Activated T-helper 1 cell treated with anti-CD3 and anti-CD28 coated beads, Interleukin-2, amount 50 U/mL, for 16 hours (primary cell): ENCODE results near the gene CCDC51.

Experiments
- DNase-seq, 2 donors: peaks; one replicate each; pipeline ENCODE4 v3.0.0-alpha.2; 2020; ENCODE audit warnings: low read depth in 1 of 2, low spot score in 1 of 2

CCDC51 gene

DNA sequence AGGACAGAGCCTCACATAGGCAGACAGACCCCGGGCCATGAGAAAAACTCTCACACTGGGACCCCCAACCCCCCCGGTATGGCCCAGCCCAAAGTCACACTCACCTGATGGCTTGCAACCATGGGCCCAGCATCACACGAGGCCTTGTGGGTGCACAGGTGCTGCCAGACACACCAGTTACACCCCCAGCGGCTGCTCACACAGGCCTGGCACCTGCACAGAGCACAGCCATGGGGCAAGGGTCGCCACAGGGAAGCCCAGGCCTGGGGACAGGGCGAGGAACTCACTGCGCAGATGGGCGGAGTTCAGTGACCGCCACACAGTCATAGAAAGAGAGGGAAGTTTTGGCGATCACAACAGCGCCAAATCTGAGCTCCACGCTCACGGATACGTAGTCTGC lies 19.4 kb downstream of the CCDC51 start:
- DNase-seq: no peak

DNA sequence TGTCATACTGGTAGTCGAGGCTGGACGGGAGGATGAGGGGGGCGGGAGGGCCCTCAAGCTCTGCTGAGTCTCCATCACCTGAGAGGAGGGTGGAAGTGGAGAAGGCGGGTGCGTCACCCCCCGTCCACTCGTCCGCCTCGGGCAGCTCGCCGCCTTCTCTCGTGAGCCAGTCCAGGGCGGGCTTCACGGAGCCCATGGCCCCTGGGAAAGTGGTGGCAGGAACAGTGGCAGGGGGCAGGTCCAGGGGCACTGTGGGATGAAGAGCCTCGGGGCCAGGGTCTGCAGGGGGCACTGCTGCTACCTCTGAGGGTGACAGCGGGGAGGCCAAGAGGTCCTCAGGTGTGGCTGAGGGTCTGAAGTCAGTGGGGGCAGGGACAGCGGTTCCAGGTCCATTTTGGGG lies 20.3 kb downstream of the CCDC51 start:
- no peak for DNase-seq

DNA sequence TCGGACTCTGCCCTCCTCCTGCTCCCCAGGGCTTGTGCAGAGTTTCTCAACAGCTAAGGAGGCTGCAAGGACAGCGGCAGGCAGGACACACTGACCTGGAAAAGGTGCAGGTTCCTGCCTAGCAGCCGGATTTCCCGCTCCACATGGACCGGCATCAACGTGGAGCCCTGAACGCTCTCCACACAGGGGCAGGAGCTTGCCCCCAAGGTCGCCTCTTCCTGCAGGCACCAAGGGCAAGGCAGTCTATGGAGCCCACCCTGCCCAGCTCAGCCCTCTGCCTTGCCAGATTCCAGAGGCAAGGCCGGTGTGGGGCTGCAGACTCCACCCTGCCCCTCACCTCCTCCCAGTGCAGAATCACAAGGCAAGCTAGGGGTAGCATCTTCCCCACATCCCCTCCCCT lies 20.8 kb downstream of the CCDC51 start:
- no peak for DNase-seq

DNA sequence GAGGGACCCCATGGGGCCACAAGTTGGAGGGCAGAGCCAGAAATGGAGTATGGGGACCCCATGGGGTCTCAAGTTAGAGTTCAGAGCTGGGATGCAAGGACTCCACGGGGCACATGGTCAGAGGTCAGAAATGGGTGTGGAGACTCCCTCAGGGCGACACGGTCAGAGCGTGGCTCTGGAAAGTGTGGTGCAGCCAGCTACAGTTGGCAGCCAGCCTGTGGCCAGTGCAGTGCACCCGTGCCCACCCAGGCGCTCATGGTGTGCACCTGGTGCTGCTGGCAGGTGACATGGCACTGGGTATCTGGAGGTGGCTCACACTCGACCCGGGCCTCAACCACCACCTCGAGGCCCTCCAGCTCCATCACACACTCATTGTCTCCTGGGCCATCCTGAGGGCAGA lies 21.3 kb downstream of the CCDC51 start:
- DNase-seq: no peak

DNA sequence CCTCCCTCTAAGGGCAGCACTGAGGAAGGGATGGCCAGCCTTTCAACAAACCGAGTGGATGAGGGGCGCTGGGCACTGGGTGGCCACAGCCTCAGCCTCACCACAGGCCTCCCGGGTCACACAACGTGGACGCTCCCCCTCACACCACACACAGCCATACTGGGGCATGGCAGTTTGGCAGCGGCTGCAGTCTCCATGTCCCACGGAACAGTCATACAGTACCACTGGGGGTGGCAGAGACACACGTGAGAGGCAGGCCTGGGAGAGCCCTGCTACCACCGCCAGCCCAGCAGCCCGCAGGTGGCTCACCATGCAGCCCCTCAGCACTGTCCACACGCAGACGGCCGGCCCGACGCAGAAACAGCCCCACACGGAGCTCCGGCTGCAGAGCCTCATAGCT lies 21.8 kb downstream of the CCDC51 start:
- DNase-seq: no peak

DNA sequence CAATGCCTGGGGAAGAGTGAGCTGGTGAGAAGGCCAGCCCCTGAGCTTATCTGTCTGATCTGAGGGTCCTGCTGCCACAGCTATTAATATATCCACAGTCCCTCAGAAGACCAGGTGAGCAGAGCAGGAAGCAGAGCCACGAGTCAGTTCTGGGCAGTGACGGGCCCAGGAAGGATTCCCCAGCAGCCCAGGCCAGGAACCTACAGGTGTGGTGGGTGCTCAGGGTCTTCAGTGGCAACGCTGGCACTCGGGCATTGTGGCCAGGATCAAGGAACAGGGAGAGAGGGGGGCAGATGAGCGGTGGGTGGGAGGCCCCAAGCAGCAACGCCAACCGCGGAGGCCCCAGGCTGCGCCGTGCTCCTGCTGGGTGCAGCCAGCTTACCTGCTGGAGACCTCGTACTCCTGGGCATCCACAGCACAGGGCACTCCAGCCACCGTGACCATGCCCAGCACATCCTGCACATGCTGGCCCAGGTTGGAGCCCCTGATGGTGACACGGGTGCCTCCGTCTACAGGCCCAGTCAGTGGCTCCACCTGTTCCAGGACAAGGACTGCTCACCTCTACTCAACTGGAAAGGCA lies 22.3 kb downstream of the CCDC51 start:
- no peak for DNase-seq

DNA sequence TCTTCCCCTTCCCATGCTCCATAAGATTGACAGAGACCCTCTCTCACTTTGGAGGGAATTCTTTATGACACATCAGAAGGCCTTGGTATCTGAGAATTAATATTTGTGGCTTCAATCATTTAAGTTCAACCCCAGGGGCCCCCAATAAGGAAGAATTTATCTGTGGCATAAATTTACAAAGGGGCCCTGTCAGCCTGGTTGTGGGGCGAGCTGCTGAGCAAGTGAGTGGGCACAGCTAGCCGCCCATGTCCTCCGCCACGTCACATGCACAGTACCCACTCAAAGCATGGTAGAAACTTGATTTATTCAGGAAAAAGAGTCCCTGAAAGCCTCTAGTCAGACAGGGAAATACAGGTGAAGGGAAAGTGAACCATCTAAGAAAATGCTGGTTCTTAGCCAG lies 23.4 kb downstream of the CCDC51 start:
- DNase-seq: no peak

DNA sequence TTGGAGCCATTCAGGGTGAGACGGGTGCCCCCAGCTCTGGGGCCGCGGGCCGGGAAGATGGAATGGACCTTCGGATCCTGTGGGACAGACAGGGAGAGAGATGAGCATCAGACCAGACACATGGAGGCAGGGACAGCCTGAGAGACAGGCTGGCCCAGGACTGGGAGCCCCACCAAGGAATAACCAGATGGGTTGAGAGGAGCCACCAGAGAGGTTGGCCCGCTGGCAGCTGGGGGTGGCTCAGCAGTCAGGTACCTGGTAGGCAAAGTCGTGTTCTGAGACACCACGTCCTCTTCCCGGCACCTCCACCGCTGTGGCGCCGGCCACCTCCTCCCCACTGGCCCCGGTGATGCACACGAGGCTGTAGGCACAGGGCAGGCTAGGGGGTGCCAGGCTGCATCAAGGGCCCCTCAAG lies 23.8 kb downstream of the CCDC51 start:
- DNase-seq: no peak

DNA sequence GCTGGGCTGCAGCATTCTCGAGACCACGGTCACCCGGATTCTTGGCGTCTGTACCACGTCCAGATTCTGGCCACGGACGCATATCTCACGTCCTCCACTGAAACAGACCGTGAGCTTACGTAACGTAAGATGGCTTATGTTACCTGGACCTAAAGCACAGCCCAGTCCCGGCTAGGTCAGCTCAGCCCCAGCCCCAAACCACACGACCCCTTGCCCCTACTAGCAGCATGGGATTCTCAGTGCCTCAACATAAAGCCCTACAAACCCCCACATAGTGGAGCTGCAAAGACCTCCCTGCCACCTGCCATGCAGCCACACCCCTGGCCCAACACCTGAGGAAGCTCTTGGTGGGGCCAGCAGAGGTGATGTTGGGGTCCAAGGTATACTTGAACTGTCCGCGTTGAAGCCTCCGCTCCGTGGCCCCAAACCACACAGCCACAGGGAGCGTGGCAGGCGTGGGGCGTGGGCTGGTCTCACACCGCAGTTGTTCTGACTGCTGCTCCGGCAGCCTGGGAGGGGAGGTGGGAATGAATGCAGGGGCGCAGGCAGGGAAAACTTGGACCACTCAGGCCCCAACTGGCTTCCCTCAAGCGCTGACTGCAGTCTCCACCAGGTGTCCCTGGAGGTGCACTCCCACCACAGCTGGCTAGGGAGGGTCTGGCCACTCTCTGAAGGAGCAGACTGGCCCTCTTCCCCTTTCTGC lies 24.5 kb downstream of the CCDC51 start:
- no peak for DNase-seq

DNA sequence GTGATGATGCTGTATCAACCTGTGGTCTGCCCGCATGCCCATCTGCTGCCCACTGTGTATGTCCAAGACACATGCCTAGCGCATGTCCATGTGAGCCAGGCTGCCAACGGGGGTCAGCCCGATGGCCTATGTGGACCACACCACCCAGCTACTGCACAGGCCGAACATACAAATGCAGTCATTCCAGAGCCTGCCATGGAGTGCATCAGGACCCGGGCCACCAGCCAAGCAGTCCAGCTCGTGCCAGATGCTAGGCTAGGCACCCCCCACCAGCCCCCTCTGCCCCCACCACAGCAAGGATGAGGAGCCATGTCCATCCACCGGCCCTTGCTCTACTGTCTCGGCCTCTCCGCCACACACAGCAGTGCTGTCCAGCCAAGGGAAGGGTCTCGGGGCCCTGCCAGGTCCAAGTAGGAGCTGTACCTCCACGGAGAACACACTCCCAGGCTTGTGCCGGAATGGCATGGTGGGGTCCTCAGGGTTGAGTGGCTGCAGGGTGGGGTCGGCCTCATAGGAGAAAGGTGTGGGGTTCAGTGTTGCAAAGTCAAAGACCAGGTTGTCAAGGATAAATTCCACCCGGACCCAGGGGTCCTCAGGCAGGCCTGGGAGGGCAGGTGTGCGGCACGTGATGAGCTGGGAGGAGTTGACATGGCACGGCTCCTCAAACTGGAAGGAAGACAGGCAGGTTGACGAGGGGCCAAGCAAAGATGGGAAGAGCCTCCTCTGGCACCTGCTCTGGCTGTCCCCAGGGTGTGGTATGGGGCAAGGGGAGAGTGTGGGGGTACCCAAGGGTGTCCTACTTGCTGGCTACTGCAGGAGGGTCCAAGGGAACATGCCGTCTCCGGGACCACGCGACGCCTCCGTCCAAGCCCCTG lies 25.3 kb downstream of the CCDC51 start:
- DNase-seq: no peak

DNA sequence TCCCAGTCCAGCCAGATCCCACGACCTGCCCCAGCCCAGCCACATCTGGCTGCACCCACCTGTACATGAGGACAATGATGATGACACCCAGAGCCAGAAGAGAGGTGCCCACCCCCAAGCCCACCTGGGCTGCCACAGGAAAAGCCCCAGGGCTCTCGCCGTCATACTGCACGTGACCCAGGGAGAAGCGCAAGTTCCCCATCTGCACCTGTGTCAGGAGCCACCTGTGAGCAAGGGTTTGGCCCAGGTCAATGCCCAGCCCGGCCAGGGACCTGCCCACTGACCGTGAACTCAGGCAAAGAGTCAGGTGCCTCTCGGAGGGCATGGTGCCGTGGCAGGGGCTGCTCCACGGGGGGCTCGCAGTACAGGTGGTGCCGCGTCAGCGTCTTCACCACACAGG lies 26.3 kb downstream of the CCDC51 start:
- DNase-seq: no peak

DNA sequence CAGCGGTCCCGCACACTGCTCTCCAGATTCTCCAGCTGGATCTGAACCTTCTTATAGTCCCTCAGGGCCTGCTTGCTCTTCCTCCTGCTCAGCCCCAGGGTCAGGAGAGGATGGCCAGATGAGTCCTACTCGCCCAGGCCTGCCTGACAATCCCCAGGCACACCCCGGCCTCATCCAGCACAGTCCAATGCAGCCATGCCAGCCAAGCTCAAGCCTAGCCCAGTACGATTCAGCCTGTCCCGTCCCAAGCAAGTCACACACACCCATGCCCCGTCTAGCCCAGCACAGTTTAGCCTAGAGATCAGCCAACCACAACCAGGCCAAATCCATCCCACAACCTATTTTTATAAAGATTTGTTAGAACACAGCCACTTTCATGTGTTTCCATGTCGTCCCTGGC lies 26.8 kb downstream of the CCDC51 start:
- no peak for DNase-seq

DNA sequence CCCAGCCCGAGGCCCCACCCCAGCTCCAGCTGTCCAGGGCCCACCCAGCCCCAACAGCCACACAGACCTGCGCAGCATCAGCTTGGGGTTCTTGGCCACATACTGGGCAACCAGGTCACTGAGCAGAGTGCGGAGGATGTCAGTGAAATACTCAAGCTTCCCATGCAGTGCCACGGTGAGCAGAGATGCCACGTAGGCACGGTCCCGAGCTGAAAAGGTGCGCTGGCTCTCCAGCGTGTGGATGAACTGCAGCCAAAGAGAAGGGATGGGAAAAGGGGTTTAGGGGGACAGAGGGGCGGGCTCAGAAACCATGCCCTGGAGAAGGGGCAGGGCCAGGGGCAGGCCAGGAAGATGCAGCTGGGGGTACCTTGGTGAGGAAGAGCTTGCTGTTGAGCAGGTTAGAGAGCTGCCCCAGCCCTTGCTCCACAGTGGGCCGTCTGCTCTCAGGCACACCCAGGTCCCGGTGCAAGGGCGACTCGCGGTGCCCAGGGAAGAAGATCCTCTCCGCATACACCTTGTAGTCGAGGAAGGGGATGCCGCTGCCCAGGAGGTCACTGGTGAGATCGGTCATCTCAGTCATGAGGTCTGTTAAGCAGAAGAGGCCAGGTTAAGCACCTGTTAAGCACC lies 27.4 kb downstream of the CCDC51 start:
- DNase-seq: no peak

DNA sequence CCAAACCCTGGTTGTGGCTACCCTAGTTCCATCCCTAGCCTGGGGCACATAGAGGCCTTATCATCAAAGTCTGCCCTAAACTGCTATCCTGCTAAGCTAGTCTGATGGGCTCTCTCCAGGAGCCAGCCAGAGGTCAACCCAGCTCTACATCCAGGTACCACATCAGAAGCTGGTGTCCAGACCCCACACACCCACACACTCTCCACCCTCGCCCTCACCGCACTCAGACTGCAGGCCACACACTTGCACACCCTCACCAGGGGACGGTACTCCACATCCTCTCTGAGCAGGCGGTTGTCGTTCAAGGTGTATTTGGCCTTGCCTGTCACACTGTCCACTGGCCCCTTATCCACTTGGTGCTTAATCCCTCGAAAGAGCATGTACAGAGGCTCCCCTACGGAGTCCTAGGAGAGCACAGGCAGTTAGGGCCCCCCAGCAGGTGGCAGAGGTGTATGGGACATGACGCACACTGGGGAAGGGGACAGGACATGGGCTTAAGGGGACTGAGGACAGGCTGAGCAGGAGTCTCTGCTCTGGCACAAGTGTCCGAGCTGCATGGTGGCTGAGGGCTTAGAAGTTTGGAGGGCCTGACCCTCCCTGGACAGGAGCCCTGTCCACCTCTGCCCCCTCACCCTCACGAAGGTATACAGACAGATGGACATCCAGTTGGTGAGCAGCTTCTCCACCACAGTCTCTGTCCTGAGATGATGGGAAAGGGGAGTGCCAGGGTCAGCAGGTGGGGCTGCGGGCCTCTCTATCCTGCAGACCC lies 28.1 kb downstream of the CCDC51 start:
- DNase-seq: no peak

DNA sequence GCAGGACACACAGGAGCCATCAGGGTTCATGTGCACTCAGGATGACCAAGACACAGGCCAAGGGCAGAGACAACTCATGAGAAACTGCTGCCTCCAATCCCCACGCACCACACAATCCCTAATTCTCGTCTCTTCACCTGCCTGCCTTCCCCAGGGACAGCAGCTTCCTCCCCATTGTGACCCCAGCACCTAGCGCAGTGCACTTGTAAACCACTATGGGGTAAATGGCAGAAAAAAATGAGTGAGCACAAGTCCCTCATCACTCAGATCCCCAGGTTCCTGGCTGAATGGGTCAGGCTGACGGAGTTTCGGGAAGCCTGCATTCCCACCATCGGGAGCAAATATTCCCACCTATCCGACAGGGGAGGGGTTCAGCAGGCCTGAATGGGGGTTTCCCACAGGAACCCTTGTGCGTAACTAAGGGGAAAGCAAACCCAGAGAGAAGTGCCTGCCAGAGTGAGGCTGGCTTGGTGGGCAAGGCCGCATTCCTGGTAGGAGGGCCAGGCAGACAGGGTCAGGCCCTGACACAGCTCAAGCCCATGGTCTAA lies 28.8 kb downstream of the CCDC51 start:
- DNase-seq: no peak

DNA sequence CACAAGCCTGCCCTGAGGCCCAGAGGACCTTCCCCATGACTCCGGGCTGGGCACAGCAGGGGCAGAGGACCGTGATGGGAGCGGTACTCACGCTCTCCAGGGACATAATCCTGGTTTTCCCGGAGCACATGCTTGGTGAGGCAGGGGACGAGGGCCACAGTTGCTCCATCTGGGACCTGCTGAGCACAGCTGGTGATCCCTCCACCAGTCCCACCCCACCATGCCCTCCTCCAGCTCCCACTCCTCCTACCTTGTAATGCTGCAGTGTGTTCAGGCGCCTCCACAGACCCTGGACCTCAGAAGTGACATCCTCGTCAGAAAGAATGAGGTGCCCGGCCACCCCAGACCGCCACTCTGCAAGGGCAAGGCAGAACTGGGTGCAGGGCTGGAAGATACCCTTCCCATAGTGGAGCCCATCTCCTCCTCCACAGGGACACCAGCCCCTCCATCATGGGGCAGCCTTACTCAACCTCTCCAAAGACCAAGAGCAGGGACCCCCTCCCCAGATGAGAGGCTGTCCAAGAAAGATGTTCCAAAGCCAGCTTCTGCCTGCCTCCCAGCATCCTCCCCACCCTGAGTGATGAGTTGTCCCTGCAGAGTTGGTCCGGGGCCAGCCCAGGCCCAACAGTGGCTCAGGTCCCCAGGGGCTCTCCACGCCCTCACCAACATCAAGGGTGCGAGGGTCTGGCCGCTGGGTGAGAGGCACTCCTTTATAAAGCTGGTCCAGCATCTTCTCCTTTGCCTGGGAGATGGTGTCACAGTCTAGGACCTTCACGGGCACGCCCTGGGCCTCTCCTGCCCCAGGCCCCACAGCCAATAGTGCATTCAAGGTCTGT lies 29.5 kb downstream of the CCDC51 start:
- no peak for DNase-seq

DNA sequence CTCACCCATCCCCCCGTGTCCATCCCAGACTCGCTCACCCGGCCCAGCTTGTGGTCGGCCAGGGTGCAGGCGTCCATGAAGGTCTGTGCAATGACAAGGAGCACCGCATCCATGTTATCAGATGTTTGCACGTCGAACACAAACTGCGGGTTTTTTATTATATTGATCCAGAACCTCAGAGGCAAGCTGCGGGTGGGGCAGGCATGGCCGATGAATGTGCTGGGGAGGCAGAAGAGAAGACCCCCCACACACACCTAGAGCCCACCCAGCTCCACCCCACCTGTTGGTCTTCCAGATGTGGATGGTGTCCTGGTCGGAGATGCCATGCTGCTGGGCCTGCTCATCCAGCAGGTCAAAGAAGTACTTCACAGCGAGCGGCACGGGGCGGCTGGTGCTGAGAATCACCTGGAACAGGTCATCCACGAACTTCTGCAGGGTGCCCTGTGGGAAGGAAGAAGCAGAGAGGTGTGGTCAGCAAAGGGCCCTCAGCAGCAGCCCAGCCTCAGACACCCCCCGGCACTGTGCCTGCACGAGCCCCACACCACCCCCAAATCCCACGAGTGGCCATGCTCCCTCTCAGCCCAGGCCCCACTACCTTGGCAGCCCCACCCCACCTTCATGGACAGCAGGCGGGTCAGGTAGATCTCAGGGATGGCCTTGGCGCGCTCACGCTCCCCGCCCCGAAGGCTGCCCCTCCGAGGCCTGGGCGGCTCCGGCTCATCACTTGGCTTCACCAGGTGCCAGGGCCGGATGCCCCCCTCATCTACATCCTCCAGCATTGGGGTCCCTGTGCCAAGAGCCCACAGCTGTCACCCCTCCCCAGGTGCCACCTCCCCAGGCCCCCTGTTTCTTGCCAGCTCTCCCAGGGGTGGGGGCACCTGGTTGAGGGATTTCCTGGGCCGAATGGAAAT lies 30.4 kb downstream of the CCDC51 start:
- no peak for DNase-seq

DNA sequence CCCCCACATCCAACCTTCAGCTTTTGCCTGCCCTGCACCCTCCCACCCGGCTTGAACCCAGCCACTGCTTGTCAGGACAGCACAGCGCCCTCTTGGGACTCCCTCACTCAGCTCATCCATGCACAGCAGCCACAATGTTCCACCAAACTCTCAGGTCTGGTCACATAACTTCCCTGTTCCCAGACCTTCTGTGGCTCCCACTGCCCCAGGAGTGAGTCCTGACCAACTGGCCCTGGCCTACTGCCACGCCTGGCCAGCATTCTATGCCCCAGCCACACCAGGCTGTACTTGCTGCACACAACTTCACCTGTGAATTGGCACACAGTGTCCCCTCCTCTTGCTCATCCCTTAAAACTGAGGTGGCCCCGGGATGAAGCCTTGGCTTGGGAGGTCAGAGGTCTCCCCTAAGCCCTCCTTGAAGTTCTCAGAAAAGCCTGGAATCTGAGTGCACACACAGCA lies 31.1 kb downstream of the CCDC51 start:
- peak in 1 of 2 donors; percentile 2 for DNase-seq
